Frontal cortex (tissue), 4 donors: ENCODE measurements around the gene NT5C1B. TPM values are rescaled to one million over a fixed set of nuclear protein-coding genes. Genes with fewer than 3 reads are reported as not detected.
"Not testable (repeated sequence)": the region's sequence is repeated elsewhere in the genome, so short reads cannot be mapped to it uniquely, and the experiment has no call there.

Source experiments
- DNase-seq, 2 donors: peaks; one replicate each; pipeline ENCODE4 v3.0.0; 2012; ENCODE audit warnings: low spot score in 2 of 2
- FAIRE-seq: peaks from 2 replicates; lab custom pipeline; 2012; peaks lifted over from hg19 to GRCh38; lab: Jason Lieb, UNC
- total RNA-seq: library from RNA; depleted of rRNA; stranded (reverse); fragments of >200 nt; gene quantifications from one replicate; pipeline ENCODE4 v1.2.3, GENCODE V29; 2014
- donor health status: control.
- donor health status: control.
- donor health status: control.

Gene NT5C1B
- not detected for total RNA-seq

DNA sequence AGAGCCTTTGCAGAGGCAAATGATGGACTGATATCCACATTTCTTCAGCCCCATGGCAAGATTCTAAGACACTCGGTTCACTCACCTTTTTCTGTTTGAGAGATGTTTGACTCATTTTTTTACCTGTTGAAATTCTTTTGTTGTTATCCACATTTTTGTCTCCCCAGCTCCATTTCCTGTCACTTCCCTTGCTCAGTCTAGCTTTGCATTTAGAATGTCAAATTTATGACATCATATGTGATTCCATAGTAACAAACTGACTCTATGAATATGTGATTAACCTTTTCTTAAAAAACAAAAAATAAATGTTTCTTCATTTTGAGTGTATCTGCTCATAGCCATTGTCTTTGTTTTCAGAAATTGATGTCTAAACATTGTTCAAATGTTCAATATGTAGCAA lies at the start of gene NT5C1B:
TSS of gene NT5C1B (minus strand) at position 216 of the 400 bp plus-strand sequence. CDS start at position 115, 101 bp downstream.
- DNase-seq (no peak), FAIRE-seq (no peak)

DNA sequence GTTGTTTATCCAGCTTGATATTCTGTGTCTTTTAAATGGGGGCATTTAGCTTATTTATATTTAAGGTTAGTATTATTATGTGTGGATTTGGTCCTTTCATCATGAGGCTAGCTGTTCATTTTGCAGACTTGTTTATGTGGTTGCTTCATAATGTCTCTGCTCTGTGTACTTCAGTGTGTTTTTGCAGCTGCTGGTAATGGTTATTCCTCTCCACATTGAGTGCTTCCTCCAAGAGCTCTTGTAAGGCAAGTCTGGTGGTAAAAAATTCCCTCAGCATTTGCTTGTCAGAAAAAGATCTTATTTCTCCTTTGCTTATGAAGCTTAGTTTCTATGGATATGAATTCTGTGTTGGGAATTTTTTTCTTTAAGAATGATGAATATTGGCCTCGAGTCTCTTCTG lies 47.8 kb upstream of the NT5C1B start:
- FAIRE-seq (no peak), DNase-seq (no peak)

GRCh38 chr2:18632699-18633098 lies 43.3 kb upstream of the NT5C1B start:
- FAIRE-seq, DNase-seq: not testable (repeated sequence)

DNA sequence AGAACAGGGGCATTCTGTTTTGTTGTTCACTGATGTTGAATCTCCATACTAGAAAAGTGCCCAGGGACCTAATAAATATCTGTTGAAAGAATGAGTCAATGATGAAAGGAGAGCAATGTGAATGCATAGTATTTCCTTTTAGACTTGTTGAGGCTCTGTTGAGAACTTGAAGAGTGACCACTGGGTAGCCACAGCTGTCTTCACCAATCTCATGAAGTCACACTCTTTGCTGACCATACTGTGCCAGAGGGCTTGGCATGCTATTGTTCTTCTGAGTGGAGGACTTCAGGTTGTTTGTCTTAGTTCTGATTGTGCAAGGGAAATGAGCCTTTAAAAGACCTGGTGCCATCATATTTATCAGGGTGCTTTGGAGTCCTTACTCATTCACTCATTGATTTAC lies 41.6 kb upstream of the NT5C1B start:
- FAIRE-seq (no peak), DNase-seq (no peak)

- FAIRE-seq = no peak
These were observed 41.2 kb upstream of the NT5C1B start for GRCh38 chr2:18630541-18630940.

GRCh38 chr2:18630101-18630500 lies 40.7 kb upstream of the NT5C1B start:
- FAIRE-seq (no peak), DNase-seq (no peak)

More at GRCh38 chr2:18630541-18630940, 41.2 kb upstream of the NT5C1B start:
- no peak for DNase-seq

DNA sequence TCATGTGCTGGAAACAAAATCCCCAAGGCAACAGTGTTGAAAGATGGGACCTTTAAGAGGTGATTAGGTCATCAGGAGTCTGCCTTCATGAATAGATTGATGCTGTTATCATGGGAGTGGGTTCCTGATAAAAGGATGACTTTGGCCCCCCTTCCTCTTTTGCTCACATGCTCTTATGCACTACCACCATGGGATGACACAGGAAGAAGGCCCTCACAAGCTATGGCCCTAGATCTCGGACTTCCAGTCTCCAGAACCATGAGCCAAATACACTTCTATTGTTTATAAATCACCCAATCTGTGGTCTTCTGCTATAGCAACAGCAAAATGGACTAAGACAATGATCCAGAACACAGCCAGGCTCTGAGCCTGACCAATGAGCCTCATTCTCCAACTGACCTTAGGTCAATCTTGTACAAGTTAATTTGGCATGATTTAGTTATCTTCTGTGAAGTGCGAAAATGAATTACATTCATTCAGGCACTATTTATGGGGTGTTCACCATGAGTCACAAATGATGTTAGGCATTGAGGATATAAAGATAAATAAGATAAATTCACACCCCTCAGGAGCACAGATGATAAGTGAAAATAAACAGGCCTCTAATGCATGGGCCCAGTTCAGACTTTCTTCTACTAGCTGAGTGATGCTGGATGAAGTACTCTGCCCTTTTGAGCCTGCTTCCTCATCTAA lies 37.7 kb upstream of the NT5C1B start:
- FAIRE-seq (no peak), DNase-seq (no peak)

GRCh38 chr2:18626256-18626668 lies 36.9 kb upstream of the NT5C1B start:
- no peak for DNase-seq
- FAIRE-seq = no peak

DNA sequence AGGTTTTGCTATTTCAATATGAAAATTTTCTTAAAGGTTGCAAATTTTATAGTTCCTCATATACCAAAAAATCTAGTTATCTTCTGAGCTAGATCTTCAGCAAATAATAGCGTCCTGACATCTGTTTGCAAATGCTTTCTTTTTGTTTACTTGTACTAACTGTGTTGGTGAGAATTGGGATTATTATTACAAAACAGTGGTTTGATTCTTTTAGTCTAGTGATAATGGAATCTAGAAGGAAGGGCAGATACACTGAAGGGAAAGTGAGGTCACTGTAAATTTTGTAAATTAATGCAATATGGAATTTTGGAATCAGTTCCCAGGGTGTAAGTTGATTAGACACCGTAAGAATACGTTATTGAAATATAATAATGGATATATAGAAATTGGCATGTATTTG lies 36.2 kb upstream of the NT5C1B start:
- DNase-seq (no peak), FAIRE-seq (no peak)

DNA sequence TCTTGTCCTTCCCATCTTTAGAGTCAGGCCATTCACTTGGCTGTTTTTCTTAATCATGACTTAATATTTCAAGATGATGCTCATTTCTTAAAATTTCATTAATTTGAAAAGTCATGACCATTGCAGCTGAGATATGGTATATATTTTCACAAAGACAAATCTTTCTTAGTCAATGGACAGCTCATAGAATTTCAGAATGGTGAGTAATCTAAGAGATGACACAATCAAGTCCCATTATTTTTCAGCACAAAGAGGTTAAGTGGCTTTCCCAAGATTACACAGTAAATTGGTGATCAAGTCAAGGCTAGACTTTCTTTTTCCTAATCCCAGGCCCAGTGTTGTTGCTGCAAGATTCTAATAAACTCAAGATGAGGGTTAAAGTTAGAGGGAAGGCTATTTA lies 34.4 kb upstream of the NT5C1B start:
- DNase-seq (no peak), FAIRE-seq (no peak)

DNA sequence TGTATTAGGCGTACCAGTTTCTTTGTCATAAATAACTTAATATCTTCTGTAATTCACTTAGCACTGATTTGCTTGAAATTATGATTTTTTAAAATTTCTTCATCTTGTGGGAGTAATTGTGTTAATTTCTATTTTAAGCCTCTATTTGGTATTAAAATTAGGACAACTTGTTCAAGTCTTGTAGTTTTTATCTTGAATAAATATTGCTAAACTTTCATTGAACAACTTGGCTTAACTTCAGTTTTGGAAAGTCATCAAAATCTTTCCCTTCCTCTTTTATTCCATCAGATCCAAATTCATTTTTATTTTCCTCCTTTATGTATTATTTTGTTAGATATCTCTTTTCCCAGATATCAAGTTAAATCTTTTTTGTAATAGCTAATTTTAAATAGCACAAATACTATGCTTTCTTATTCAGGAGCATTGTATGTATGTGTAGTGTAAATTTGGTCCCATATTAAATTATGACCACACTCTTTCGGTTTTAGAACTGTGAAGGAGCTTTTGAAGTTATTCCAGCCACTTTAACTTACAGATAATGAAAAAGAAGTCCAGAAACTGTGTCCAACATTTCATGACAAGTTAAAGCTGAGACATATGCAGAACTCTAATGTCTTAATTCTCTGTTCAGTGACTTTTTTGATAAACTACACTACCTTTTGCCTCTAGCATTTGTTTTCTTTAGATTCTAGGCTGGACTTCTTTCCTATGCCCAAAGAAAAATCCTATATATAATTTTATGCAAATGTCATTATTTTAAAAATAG lies 31.7 kb upstream of the NT5C1B start:
- FAIRE-seq = no peak

GRCh38 chr2:18619091-18619490 lies 29.7 kb upstream of the NT5C1B start:
- no peak for FAIRE-seq
- DNase-seq = no peak

More for the DNA sequence above, 31.7 kb upstream of the NT5C1B start:
- DNase-seq = no peak

DNA sequence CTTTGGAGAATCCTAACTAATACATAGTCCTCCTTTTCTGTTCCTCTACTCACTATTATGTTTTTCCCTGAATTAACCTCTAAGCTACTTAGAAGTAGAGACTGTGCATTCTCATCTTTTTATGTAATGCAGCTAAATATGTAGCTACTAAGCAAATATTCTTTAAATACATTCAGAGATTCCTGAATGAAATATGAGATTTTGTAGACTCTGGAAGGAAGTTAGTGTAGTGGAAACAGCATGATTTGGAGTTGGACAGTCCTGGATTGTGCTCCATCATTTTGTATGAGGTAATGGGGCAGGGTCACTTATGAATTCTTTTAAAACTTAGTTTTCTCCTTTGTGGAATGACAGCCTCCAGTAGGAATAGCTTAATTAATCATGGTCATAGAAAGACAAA lies 24.7 kb upstream of the NT5C1B start:
- DNase-seq = no peak
- no peak for FAIRE-seq

- no peak for FAIRE-seq
- no peak for DNase-seq
These were observed 22.8 kb upstream of the NT5C1B start for GRCh38 chr2:18612133-18612532.

DNA sequence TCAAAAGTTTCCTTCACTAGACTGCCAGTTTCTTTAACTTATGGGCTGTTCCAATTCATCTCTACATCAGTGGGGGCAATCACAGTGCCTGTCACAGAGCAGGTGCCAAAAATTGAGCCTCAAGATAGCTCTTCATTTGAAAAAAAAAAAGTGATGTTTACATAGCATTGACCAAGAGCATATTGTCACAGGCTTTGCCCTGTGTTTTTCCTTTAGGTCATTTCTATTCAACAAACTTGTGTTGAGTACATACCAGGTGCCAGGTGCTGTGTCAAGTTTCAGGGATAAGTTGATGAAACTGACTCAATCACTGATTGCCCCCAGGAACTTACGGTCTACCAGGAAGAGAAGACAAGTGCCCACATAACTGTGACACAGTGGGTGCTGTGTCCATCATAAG lies 22.2 kb upstream of the NT5C1B start:
- FAIRE-seq (no peak), DNase-seq (no peak)

DNA sequence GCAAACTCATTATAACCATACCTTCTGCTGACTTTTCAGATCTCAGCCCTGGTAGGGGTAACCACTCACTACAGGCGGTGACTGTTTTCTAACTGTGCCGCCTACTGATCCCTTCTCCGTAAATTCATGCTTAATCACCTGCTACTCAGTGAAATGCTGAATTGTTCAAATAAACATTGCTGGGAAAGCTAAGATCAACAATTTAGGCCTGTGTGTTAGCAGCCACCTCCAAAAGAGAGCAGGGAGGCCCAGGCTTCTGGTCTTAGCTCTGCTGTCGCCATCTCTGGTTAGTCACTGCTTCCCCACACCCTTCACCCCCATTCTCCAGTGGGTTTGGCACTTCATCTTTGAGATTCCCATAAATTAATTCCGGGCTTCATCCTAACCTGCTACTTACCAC lies 21.8 kb upstream of the NT5C1B start:
- no peak for FAIRE-seq

GRCh38 chr2:18610651-18611050 lies 21.3 kb upstream of the NT5C1B start:
- no peak for DNase-seq
- FAIRE-seq = no peak

More for the DNA sequence above, 21.8 kb upstream of the NT5C1B start:
- no peak for DNase-seq

DNA sequence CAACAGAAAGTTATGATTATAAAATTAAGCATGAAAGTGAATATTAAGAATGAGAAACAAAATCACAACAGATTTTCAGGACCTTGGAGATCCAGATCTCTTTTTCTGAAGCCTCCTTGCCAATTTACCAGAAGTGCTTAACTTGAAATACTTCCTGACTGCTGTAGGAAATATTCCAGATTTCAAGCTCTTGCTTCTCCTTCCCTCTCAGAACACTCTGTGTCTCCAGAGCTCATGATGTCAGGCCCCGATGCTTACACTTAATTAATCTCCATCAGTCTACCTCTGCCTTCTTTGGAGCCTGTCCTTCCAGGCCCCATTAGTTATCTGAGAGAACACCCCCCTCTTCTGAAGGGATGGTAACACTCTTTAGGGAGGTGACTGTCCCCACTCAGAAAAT lies 20.7 kb upstream of the NT5C1B start:
- FAIRE-seq = no peak

GRCh38 chr2:18605115-18605514 lies 15.7 kb upstream of the NT5C1B start:
- no peak for FAIRE-seq
- DNase-seq = no peak

More for the DNA sequence above, 20.7 kb upstream of the NT5C1B start:
- DNase-seq = no peak

GRCh38 chr2:18604531-18604885 lies 15.1 kb upstream of the NT5C1B start:
- no peak for FAIRE-seq
- no peak for DNase-seq

GRCh38 chr2:18603854-18604530 lies 14.6 kb upstream of the NT5C1B start:
- DNase-seq = no peak
- FAIRE-seq = no peak
